A549 treated with GW870086 at 1 μM for 4 hours (cell line): Measurements from ENCODE around the gene RGS11. TPM values are rescaled to one million over a fixed set of nuclear protein-coding genes. Genes with fewer than 3 reads are reported as not detected.

Source experiments
- total RNA-seq: library from RNA; stranded (reverse); fragments of 200-300 nt; extraction: Qiagen RNA extraction; gene quantifications from 5 replicates; pipeline ENCODE4 v1.2.3, GENCODE V29; 2022; ENCODE audit warnings: low read depth

RGS11 gene
- total RNA-seq: 3.9 to 5.5 TPM (median 5.0 TPM) in 5 replicates

GRCh38 chr16:275786-276232 is at the start of gene RGS11:
RGS11 (minus strand) TSS chr16:275944; CDS start chr16:275911, 33 bp downstream.

GRCh38 chr16:283033-283805 is 7.5 kb upstream of the RGS11 start, which contains the start of gene PDIA2:
PDIA2 (plus strand) TSS chr16:283164; CDS start chr16:283170, 6 bp downstream.

DNA sequence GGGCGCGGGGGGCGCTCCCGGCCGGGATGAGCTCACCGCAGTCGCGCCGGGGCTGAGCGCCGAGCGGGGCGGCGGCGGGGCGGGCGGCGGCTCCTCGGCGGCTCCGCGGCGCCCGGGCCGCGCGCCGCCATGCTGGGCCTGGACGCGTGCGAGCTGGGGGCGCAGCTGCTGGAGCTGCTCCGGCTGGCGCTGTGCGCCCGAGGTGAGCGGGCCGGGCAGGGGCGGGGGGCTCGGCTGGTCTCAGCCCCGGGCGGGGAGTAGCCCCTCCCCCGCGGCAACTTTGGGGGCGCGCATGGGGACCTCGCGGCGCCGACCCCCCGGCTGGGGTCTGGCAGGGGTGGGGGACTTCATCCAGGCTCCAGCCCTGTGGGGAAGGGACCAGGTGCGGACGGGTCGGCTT is 4.8 kb upstream of the RGS11 start, which contains the start of gene ARHGDIG:
Gene ARHGDIG (plus strand): TSS at position 40 of the 400 bp plus-strand sequence. CDS start 90 bp downstream, at position 130.

GRCh38 chr16:234468-235305 is 41.1 kb downstream of the RGS11 start, which contains the start of gene FAM234A:
FAM234A (plus strand) TSS chr16:234821; CDS start chr16:254414, 19,593 bp downstream.

DNA sequence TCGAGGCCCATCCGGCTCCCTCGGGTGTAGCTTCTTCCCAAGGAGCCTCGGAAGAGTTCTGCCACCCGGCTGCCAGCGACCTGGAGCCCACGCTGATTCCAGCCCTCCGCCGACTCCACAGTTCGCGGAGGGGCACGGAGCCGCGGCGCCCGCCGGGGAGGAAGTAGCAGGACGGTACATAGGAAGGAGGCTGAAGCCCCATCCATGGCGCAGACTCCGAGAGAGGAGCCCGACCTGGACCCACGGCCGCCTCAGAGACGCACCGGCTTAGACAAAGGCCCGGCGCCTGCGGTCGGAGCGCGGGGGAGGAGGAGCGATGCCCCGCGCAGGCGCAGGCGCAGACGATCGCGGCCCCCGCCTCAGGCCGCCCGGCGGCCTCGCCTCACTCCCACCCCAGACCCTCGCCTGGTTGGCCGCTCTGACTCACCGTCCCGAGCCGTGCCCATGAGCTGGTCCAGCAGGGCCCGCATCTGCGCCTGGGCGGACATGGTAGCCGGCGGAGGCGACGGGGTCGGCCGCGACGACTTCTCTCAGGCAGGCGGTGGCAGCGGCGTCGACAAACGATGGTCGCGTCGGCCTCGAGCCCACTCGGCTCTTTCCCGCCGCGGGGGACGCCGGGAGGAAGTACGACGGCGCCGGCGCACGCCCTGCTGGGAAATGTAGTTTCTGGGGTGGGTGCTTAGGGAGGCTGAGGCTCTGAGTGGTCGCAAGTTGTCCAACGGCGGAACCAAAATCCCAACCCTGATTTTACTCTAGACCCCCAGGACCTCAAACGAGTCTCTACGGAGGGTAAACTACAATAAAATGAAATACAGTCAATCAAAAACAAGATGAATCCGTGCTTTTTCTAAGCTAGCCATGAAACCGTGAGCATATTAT is 46.7 kb downstream of the RGS11 start, which contains the start of gene LUC7L:
Gene LUC7L (minus strand): TSS at position 598 of the 879 bp plus-strand sequence. CDS start 110 bp downstream, at position 488.

Other genes starting within 250 kb of the RGS11 start
- 33.2 to 39.5 TPM (median 36.1 TPM) in 5 replicates for gene POLR3K, start 222.3 kb downstream of the RGS11 start, total RNA-seq
- gene SNRNP25, start 222.1 kb downstream of the RGS11 start, total RNA-seq: 60.1 to 79.1 TPM (median 71.3 TPM) in 5 replicates
- 21.0 to 29.2 TPM (median 26.3 TPM) in 5 replicates for gene RHBDF1, start 203.3 kb downstream of the RGS11 start, total RNA-seq
- 60.5 to 76.5 TPM (median 71.6 TPM) in 5 replicates for gene MPG, start 197.7 kb downstream of the RGS11 start, total RNA-seq
- 21.2 to 28.4 TPM (median 26.7 TPM) in 5 replicates for gene NPRL3, start 137.3 kb downstream of the RGS11 start, total RNA-seq
- gene HBZ, start 123.3 kb downstream of the RGS11 start, total RNA-seq: not detected in 5 replicates
- gene HBM, start 110.0 kb downstream of the RGS11 start, total RNA-seq: not detected in 5 replicates
- 0.63 to 1.4 TPM in 2 of 5 replicates, not detected in the others for gene HBA2, start 103.1 kb downstream of the RGS11 start, total RNA-seq
- gene HBA1, start 99.3 kb downstream of the RGS11 start, total RNA-seq: 0.48 to 2.0 TPM (median 1.4 TPM) in 5 replicates
- gene HBQ1, start 95.5 kb downstream of the RGS11 start, total RNA-seq: 6.0 to 9.4 TPM (median 6.9 TPM) in 5 replicates
- 41.6 to 48.8 TPM (median 45.7 TPM) in 5 replicates for gene LUC7L, start 46.5 kb downstream of the RGS11 start, total RNA-seq
- gene FAM234A, start 41.1 kb downstream of the RGS11 start, total RNA-seq: 40.6 to 50.1 TPM (median 47.8 TPM) in 5 replicates
- 1.7 to 3.2 TPM (median 2.5 TPM) in 5 replicates for gene ARHGDIG, start 4.6 kb upstream of the RGS11 start, total RNA-seq
- 0.18 to 0.51 TPM (median 0.44 TPM) in 5 replicates for gene PDIA2, start 7.2 kb upstream of the RGS11 start, total RNA-seq
- gene AXIN1, start 76.8 kb upstream of the RGS11 start, total RNA-seq: 27.7 to 34.1 TPM (median 31.6 TPM) in 5 replicates
- gene MRPL28, start 94.6 kb upstream of the RGS11 start, total RNA-seq: 114 to 136 TPM (median 133 TPM) in 5 replicates
- 26.6 to 39.6 TPM (median 35.5 TPM) in 5 replicates for gene PGAP6, start 106.0 kb upstream of the RGS11 start, total RNA-seq
- gene NME4, start 121.3 kb upstream of the RGS11 start, total RNA-seq: 291 to 435 TPM (median 419 TPM) in 5 replicates
- 21.2 to 29.8 TPM (median 27.7 TPM) in 5 replicates for gene DECR2, start 125.9 kb upstream of the RGS11 start, total RNA-seq
- 24.0 to 30.6 TPM (median 26.9 TPM) in 5 replicates for gene RAB11FIP3, start 149.7 kb upstream of the RGS11 start, total RNA-seq